Caco-2 (cell line): ENCODE data around the gene BACH2. TPM values are rescaled to one million over a fixed set of nuclear protein-coding genes. Genes with fewer than 3 reads are reported as not detected.

Source experiments
- BruUV-seq: library from RNA; stranded (reverse); fragments of 400-500 nt; replicated peaks from 2 replicates; lab custom pipeline; 2021; lab: Mats Ljungman, UMichigan
- CTCF ChIA-PET: fragments of 300-600 bp; sonication (Branson Sonifier 250); formaldehyde crosslinking; loops from one replicate; lab custom pipeline; 2022; ENCODE audit warnings: antibody characterized with exemption; lab: Charles Lee
- POLR2A ChIA-PET: fragments of 300-600 bp; sonication (Branson Sonifier 250); formaldehyde crosslinking; loops from one replicate; lab custom pipeline; 2022; ENCODE audit warnings: antibody characterized with exemption; lab: Charles Lee
- DNase-seq, 2 experiments: peaks; one replicate each; pipeline versions ENCODE4 v3.0.0 to v3.0.0-alpha.2; 2020 to 2022
- H3K27me3 ChIP-seq: replicated peaks from 2 replicates; pipeline ENCODE4 v1.6.0; 2011; ENCODE audit warnings: low read length; ENCODE audit not compliant: control insufficient read depth, insufficient read depth
- H3K36me3 ChIP-seq: 2 replicates; pipeline ENCODE4 v1.5.1; 2011; ENCODE audit warnings: low read length; ENCODE audit not compliant: control insufficient read depth, insufficient read depth
- H3K4me1 ChIP-seq: fragments of 250-450 bp; sonication (Bioruptor Pico); 2 replicates; pipeline ENCODE4 v1.5.1; 2020; ENCODE audit warnings: mild to moderate bottlenecking
- H3K4me3 ChIP-seq: 2 replicates; pipeline ENCODE4 v1.5.1; 2011; ENCODE audit warnings: low read depth, mild to moderate bottlenecking, control low read depth, low read length
- H3K9me3 ChIP-seq: fragments of 250-450 bp; sonication (Bioruptor Pico); 2 replicates; pipeline ENCODE4 v1.5.1; 2020; ENCODE audit warnings: mild to moderate bottlenecking, moderate library complexity
- H3K27ac Mint-ChIP-seq: one replicate; pipeline ENCODE4 v1.8.0; 2022; ENCODE audit warnings: mixed read lengths; ENCODE audit not compliant: unreplicated experiment
- H3K27me3 Mint-ChIP-seq: one replicate; pipeline ENCODE4 v1.8.0; 2022; ENCODE audit warnings: mixed read lengths; ENCODE audit not compliant: insufficient read depth, unreplicated experiment
- H3K36me3 Mint-ChIP-seq: one replicate; pipeline ENCODE4 v1.8.0; 2022; ENCODE audit warnings: mild to moderate bottlenecking, mixed read lengths; ENCODE audit not compliant: insufficient read depth, unreplicated experiment
- H3K4me1 Mint-ChIP-seq: one replicate; pipeline ENCODE4 v1.8.0; 2022; ENCODE audit warnings: low read depth, mixed read lengths; ENCODE audit not compliant: unreplicated experiment
- H3K4me3 Mint-ChIP-seq: one replicate; pipeline ENCODE4 v1.8.0; 2022; ENCODE audit warnings: mild to moderate bottlenecking, moderate library complexity, mixed read lengths; ENCODE audit not compliant: unreplicated experiment
- H3K9me3 Mint-ChIP-seq: one replicate; pipeline ENCODE4 v1.8.0; 2022; ENCODE audit warnings: mixed read lengths; ENCODE audit not compliant: unreplicated experiment
- CTCF ChIP-seq, 2 experiments: fragments of 200-600 bp in 1 of 2; IDR thresholded peaks; 1 replicate in 1 of 2; 2 replicates in 1 of 2; pipeline versions ENCODE4 v1.5.1 to v1.8.0; 2011 to 2022; ENCODE audit warnings: antibody characterized with exemption in 1 of 2, control low read depth in 1 of 2, inconsistent platforms in 1 of 2, low read depth in 1 of 2, low read length in 1 of 2, mild to moderate bottlenecking in 1 of 2, moderate library complexity in 1 of 2; ENCODE audit not compliant: insufficient read depth in 1 of 2, severe bottlenecking in 1 of 2, unreplicated experiment in 1 of 2
- intact Hi-C: fragments of 100-400 bp; cut with micrococcal nuclease; formaldehyde crosslinking; loops from one replicate; pipeline ENCODE4 v1.10.0; 2022; ENCODE audit not compliant: unreplicated experiment
- total RNA-seq: library from RNA; stranded (reverse); gene quantifications from 2 replicates; pipeline ENCODE4 v1.2.3, GENCODE V29; 2022

Gene BACH2
- total RNA-seq, 1 experiment from 2014 or later: 0.43 TPM

DNA sequence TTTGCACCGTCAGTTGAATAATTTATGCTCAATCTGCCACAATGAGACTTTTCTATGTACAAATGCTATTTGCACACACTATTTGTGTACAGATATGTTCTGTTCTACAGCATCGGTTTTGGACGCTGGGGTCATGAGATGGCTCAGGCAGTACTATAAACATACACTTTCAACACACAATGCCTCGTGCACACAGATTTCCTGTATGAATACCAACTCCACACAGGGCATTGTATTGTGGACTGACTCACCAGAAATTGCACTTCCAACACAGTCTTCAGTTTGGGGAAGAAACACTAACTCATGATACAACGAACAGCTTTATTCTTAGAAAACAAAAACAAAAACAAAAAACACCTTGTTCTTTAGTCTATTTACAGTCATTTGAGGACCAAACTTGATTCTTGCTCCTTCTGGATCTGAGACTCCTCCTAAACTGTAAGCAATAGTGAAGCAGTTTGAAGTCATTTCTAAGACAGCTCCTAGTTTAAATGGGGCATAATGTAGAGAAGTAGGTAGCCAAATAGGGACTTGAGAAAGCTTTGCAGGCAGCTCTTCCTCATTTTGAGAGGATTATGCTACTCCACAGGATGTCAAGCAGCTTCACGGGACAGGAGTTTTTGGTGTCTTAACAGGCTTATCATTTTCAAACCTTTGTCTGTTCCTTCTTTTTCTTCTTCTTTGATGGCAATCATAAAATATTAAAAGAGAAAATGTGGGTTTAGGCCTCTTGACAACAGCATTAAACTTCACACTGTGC is 368.7 kb downstream of the BACH2 start:
- Histone ChIP-seq H3K36me3 (no peaks in the 10 kb centered on the region), H3K9me3 (no peaks in the 10 kb centered on the region), H3K4me1 (no peaks in the 10 kb centered on the region), H3K4me3 (no peak overlapping the region), H3K27me3 (no peaks in the 10 kb centered on the region; the same call in 1 of the 2 replicates)
- no peak overlapping the region for H3K27ac Mint-ChIP-seq
- no peak for DNase-seq
- no peak for TF ChIP-seq CTCF (IDR thresholded peaks at IDR 0.05; ENCODE audit: insufficient read depth in 1 of 2, low read depth in 1 of 2, low read length in 1 of 2, severe bottlenecking in 1 of 2, unreplicated experiment in 1 of 2)
- ChIA-PET POLR2A (no interaction called here), CTCF (no interaction called here)
- H3K4me1 Mint-ChIP-seq: peaks cover 6% of the 10 kb centered on the region
- no TSS peak for BruUV-seq
- H3K36me3 Mint-ChIP-seq: no peaks in the 10 kb centered on the region
- H3K27me3 Mint-ChIP-seq: peaks cover 9% of the 10 kb centered on the region
- H3K4me3 Mint-ChIP-seq: no peak overlapping the region
- H3K9me3 Mint-ChIP-seq: no peaks in the 10 kb centered on the region
- intact Hi-C loops: no loop called here

- Histone ChIP-seq H3K4me1 (no peaks in the 10 kb centered on the region), H3K36me3 (no peaks in the 10 kb centered on the region), H3K4me3 (no peak overlapping the region), H3K27me3 (no peaks in the 10 kb centered on the region; the same call in 1 of the 2 replicates), H3K9me3 (no peaks in the 10 kb centered on the region)
- TF ChIP-seq CTCF (IDR thresholded peaks at IDR 0.05; ENCODE audit: insufficient read depth in 1 of 2, low read depth in 1 of 2, low read length in 1 of 2, severe bottlenecking in 1 of 2, unreplicated experiment in 1 of 2): no peak
- Mint-ChIP-seq H3K27me3 (peaks cover 9% of the 10 kb centered on the region), H3K27ac (no peak overlapping the region), H3K4me1 (peaks cover 6% of the 10 kb centered on the region), H3K36me3 (no peaks in the 10 kb centered on the region), H3K4me3 (no peak overlapping the region), H3K9me3 (no peaks in the 10 kb centered on the region)
- ChIA-PET POLR2A (no interaction called here), CTCF (no interaction called here)
- DNase-seq: no peak
- intact Hi-C loops: no loop called here
- no TSS peak for BruUV-seq
Measured at GRCh38 chr6:89927264-89927663, 369.4 kb downstream of the BACH2 start.

- H3K4me3 Mint-ChIP-seq: no peak overlapping the region
- H3K4me1 Mint-ChIP-seq: peaks cover 6% of the 10 kb centered on the region
- no TSS peak for BruUV-seq
- H3K4me3 ChIP-seq: no peak overlapping the region
- no peak overlapping the region for H3K27ac Mint-ChIP-seq
- H3K27me3 Mint-ChIP-seq: peaks cover 9% of the 10 kb centered on the region
- TF ChIP-seq CTCF (IDR thresholded peaks at IDR 0.05; ENCODE audit: insufficient read depth in 1 of 2, low read depth in 1 of 2, low read length in 1 of 2, severe bottlenecking in 1 of 2, unreplicated experiment in 1 of 2): no peak
- CTCF ChIA-PET: no interaction called here
- no peak for DNase-seq
- H3K9me3 Mint-ChIP-seq: no peaks in the 10 kb centered on the region
- POLR2A ChIA-PET: no interaction called here
- no peaks in the 10 kb centered on the region for H3K9me3 ChIP-seq
- no peaks in the 10 kb centered on the region for H3K36me3 ChIP-seq
- no peaks in the 10 kb centered on the region; the same call in 1 of the 2 replicates for H3K27me3 ChIP-seq
- no peaks in the 10 kb centered on the region for H3K36me3 Mint-ChIP-seq
- no peaks in the 10 kb centered on the region for H3K4me1 ChIP-seq
- intact Hi-C loops: no loop called here
Measured at GRCh38 chr6:89925826-89926225, 370.8 kb downstream of the BACH2 start.
